Stimulated activated naive CD4-positive, alpha-beta T cell (primary cell): ENCODE data around the gene PDE3A.

Source experiments
- DNase-seq, 6 experiments: peaks; one replicate each; lab custom pipeline; 2025; lab: John Stamatoyannopoulos, UW

Gene PDE3A

DNA sequence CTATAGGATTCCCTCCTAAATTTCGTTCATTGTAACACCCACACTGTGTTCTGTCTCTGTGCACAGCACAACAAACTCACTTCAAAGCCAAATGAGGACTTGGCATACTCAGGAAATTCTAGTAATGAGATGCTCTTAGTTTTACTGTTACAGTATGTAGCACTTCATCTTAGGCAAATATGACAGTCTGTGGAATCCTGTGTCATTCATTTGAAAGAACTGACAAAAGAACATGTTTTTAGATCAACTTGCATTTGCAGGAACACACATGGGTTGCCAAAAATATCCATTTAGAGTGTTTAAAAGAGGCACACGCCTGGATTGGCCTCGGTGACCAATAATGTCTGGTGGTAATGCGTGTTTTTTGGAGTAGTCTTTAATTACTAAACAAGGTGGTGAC, 56.5 kb downstream of the PDE3A start:
- DNase-seq = no peak

- DNase-seq = no peak
Observed at GRCh38 chr12:20426191-20426590, 57.9 kb downstream of the PDE3A start.

DNA sequence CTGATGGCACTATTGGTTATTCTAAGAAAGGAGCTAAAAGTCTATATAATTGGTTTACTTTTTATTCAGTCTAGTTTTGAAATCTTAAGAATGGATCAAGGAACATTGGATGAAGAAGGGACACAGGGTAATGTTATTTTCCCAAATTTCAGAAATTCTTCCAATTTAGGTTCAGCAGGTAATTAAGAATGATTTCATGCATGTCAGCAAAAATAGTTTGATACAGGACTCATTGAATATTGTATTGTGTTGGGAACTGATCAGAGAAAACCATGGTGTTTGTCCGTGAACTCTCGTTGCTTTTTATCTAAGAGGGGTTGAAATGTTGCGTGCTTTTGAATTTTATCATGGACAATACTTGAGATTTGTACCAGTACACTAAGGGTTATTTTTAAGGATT, 58.6 kb downstream of the PDE3A start:
- no peak for DNase-seq

DNA sequence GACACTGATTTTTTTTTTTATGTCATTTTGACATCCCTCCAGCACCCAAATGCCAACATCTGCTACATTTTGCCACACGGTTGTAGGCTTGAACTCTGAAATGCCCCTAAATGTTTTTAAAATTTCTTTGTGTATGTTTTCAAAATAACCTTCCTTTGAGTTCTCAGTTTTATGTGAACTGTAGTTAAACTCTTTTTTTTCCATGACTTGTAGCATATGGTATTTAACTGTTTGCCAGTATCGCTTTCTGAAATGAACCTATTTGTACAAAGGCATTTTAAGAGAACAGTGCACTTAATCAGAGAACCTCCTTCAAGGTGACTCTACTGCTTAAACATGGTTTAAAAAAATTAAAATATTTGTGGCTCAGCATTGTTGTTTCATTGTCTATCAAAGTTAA, 61.5 kb downstream of the PDE3A start:
- no peak for DNase-seq

DNA sequence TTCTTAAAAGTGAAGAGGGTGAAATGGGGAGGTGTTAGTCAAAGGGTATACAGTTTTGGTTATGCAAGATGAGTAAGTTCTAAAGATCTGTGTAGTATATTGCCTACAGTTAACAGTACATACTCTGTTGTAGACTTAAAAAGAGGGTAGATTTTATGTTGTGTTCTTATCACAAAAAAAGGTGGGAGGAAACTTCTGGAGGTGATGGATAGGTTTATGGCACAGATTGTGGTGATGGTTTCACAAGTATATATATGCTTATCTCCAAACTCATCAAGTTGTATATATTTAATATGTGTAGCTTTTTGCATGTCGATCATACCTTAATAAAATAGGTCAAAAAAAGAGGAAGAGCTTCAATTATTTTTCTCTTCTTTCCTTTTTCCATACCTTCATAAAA, 64.0 kb downstream of the PDE3A start:
- DNase-seq = no peak

DNA sequence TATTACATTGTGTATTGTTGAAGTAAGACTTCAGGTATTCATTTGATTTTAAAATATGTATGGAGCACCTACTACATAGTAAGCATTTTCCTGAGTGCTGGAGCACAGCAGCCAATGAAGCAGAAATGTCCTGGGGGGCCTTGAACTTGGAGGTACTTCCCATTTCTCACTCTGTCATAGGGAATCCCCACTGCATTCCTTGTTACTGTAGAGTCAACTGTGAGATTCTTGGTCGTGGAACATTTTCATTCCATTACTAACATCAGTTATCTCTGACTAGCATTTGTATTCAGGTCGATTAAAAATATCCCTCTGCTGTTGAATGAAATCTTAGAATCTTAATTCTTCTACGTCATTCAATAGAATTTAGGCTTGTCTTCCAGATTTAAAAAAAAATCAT, 66.7 kb downstream of the PDE3A start:
- DNase-seq = no peak

DNA sequence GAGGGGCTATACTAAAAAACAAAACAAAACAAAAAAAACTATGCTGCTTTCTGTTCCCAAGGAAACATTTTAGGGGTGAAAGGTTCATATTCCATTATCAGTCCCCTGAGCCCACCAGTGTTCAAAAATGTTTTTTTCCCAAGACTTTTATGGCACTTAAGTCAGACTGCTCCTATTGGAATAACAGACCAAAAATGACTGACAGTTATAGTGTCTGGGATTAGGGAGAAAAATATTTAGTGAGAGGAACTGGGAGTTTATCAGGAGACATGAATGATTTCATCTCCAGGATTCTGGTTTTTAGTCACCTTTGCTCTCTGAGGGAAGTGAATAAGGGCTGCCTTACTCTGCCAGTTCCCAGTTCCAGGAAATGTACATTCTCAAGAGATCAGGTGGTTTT, 68.0 kb downstream of the PDE3A start:
- DNase-seq = no peak

DNA sequence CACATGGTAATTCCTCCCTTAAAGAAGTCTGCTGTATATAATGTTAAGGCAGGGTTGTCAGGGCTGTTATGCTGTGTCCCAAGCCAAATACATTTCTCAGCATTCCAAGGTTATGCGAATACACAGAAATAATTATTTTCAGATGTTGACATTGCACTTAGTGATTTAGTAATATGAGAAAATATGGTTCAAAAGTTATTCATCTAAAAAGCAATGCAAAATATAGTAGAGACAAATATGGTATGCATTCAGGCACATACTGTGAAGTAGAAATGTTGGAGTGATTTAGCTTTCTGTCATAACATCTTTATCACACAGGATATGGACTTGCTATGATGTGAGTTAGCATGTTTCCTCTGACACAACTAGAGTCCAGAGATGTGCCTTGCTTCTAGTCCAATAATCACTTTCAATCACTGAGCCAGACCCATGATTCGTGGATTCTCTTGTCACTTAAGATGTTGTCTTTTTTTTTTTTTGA, 70.0 kb downstream of the PDE3A start:
- no peak for DNase-seq

- DNase-seq = no peak
Observed at GRCh38 chr12:20439626-20440025, 71.3 kb downstream of the PDE3A start.

GRCh38 chr12:20440408-20440807, 72.1 kb downstream of the PDE3A start:
- DNase-seq = no peak

GRCh38 chr12:20442322-20442721, 74.0 kb downstream of the PDE3A start:
- no peak for DNase-seq

DNA sequence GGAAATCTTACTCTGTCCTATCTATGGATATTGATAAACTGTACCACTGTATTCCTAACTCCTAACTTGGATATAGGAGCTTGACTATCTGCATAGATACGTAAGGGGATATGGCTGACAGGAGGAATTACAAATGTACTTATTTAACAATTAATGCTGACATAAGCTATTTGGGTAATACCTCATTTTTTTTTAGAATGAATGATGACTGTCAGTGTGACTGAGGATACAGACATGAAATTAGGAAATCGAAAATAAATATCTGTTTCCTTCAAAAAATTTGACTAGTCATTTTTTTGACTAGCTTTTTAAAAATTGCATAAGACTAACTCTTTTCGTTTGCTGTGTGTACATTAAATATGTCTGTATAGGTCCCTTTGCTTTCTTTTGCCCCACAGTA, 74.9 kb downstream of the PDE3A start:
- no peak for DNase-seq

DNA sequence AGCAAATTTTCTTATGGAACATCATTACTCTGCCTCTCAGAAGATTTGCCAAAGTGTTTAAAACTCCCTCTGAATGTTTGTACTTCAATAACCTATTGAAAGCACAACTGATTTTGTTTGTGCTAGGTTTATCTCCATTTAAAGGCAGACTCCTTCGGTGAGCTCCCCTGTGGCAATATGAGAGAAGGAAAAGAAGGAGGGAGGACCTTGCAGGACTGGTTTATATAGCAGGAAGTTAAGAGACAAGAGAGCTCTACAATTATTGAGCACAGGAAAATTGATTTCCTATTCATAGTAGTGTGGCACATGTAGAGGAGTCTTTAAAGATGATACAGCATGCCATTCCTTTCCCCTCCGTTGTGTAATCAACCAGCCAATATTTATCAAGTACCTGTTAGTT, 75.5 kb downstream of the PDE3A start:
- no peak for DNase-seq

DNA sequence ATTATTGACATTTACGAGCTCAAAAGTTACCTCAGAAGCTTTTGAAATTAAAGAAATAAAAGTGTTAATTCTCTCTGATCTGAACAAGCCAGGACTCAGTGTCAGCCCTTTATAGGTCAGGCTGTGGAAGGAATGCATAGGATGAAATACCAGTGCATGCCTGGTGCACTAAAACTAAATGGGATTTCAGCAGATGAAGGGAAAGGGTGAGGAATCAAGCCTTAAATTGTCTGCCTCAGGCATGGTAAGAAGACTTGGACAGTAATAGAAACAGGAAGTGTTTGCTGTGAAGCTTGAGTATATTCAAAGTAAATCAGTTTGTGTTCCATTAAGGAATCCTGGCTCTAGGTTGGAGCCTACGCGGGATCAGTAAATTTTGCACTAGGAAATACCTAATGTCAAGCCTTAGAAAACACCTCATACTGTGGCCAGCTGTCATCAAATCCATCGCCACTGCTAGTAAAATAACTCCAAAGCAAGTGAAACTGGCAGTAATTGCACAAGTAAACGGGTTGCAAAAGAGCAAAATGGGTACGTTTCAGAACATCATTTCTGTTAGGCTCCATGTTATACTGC, 76.3 kb downstream of the PDE3A start:
- no peak for DNase-seq

GRCh38 chr12:20445687-20446086, 77.3 kb downstream of the PDE3A start:
- DNase-seq = no peak

DNA sequence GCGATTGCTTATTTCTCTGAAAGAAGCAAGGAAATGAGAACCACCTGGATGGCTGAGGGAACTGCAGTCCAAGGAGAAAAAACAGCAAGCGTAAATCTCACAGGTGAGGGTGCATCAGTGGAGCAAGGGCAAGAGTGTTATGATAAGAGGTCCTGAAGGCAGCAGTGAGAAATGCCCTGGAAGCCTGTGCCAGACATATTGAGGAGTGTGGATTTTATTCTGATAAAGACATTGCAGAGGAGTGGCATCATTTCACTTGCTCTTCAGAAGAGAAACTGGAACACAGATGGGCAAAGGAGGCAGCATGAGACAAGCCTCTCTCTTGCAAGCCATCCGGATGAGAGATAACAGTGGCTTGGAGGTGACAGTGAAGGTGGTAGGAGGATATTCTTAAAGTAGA, 78.5 kb downstream of the PDE3A start:
- DNase-seq = no peak

DNA sequence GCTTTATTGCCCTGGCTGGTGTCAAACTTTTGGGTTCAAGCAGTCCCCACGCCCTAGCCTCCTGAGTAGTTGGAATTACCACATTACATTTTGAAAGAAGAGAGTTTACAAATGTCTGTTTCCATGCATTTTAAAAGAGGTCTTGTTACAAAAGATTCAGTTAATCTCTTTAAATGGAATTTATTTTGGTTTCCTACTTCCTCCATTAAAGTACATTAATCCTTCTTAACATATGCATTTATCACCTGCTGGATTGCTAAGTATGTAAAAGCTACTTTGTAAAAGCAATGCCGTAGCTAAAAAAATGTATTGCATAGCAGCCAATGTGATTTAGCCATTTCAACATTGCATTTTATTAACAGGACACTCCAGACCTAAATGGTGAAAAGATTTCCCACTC, 80.4 kb downstream of the PDE3A start:
- DNase-seq = no peak

GRCh38 chr12:20450591-20451180, 82.3 kb downstream of the PDE3A start:
- DNase-seq = no peak

- no peak for DNase-seq
Observed at GRCh38 chr12:20451761-20452160, 83.4 kb downstream of the PDE3A start.

DNA sequence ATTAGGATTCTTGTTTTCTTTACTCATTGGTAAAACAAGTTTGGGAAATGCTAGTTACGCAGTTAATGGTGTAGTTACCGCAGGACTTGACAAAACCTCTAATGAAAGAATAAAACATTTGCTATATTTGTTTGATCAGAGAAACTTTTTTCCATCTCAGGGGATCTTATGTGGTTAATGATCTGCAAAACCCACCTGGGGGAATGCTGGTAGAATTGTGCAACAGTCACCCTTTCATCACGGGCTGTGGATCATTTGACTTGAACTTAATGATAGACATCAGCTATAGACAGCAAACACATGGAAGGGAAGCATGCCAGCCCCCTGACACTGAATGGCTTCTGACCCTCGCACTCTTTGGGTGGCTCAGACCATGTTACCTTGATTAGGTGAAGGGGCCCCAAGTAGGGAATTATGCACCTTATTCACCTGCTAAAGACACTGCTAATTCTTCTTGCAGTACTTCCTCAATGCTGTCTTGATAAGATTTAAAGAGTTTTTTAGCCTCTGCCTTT, 84.2 kb downstream of the PDE3A start:
- DNase-seq = no peak

DNA sequence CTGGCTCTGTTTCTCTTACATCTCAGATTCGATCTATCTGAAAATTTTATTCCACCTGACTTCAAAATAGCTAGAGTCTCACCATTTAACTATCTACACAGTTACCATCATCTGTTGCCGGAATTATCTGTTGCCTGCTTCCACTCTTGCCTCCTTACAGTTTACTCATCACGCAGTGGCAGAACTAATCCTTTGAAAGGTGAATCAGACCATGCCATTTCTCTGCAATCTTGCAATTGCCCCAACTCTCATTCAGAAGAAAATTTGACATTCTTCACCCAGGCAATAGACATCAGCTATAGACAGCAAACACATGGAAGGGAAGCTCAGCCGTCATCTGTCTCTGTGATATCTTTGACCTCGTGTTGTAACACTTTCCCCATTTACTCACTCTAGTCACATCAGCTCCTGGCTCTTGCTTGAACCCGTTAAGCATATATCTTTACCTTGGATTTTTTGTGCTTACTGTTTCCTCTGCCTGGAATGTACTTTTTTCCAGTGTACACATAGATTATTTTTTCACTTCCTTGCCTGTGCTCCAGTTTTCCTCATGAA, 85.5 kb downstream of the PDE3A start:
- DNase-seq = no peak

DNA sequence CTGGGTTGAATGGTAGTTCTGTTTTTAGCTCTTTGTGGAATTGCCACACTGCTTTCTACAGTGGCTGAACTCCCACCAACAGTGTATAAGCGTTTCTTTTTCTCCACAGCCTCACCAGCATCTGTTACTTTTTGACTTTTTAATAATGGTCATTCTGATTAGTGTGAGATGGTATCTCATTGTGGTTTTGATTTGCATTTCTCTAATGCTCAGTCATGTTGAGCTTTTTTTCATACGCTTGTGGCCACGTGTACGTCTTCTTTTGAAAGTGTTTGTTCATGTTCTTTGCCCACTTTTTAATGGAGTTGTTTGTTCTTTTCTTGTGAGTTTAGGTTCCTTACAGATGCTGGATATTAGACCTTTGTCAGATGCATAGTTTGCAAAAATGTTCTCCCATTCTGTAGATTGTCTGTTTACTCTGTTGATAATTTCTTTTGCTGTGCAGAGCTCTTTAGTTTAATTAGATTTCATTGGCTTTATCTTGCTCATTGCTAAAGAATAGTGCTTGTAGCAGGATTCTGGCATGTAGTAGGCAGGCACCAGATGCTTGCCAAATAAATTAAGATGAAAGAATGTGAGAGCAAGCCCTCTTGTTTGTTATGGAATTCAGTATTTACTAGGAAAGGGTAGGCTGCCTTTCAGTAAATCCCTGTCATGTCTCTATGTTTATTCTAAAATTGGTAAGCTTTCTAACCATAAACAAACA, 86.8 kb downstream of the PDE3A start:
- DNase-seq = no peak

GRCh38 chr12:20457582-20457981, 89.2 kb downstream of the PDE3A start:
- DNase-seq = no peak
